Mesothelial cell of epicardium (in vitro differentiated cells): Measurements from ENCODE around the gene ARL6IP5. TPM values are rescaled to one million over a fixed set of nuclear protein-coding genes. Genes with fewer than 3 reads are reported as not detected.
A peak's percentile ranks its signal among the peaks of the same experiment; 100 is the strongest.

ENCODE experiments used
- DNase-seq, 2 experiments: peaks; one replicate each; pipeline ENCODE4 v3.0.0; 2021; ENCODE audit warnings: low spot score in 2 of 2; ENCODE audit not compliant: unreplicated experiment in 2 of 2
- H3K27ac Mint-ChIP-seq: 2 replicates; pipeline ENCODE4 v1.8.0; 2021; ENCODE audit warnings: mixed read lengths
- H3K27me3 Mint-ChIP-seq: 2 replicates; pipeline ENCODE4 v1.8.0; 2021; ENCODE audit warnings: low read depth, mixed read lengths
- H3K36me3 Mint-ChIP-seq: 2 replicates; pipeline ENCODE4 v1.8.0; 2021; ENCODE audit warnings: mixed read lengths
- H3K4me1 Mint-ChIP-seq: 2 replicates; pipeline ENCODE4 v1.8.0; 2021; ENCODE audit warnings: mixed read lengths
- H3K4me3 Mint-ChIP-seq: 2 replicates; pipeline ENCODE4 v1.8.0; 2021; ENCODE audit warnings: mild to moderate bottlenecking, moderate library complexity, mixed read lengths
- H3K9me3 Mint-ChIP-seq: 2 replicates; pipeline ENCODE4 v1.8.0; 2021; ENCODE audit warnings: mixed read lengths
- CTCF ChIP-seq: fragments of 200-600 bp; sonication (generic); IDR thresholded peaks from one replicate; pipeline ENCODE4 v1.5.0; 2021; ENCODE audit warnings: antibody characterized with exemption; ENCODE audit not compliant: unreplicated experiment
- total RNA-seq: library from RNA; stranded (reverse); gene quantifications from 3 replicates; pipeline ENCODE4 v1.2.1, GENCODE V29; 2021

Gene ARL6IP5
- total RNA-seq, 1 donor from 2014 or later: 48.9 TPM

- Mint-ChIP-seq H3K4me1 (peaks cover 57% of the 10 kb centered on the region), H3K27me3 (no peaks in the 10 kb centered on the region), H3K9me3 (no peaks in the 10 kb centered on the region), H3K4me3 (no peak overlapping the region), H3K36me3 (no peaks in the 10 kb centered on the region), H3K27ac (no peak overlapping the region)
- no peak for TF ChIP-seq CTCF
- no peak for DNase-seq
Measured at GRCh38 chr3:69088063-69088462, 3.3 kb downstream of the ARL6IP5 start.

- Mint-ChIP-seq H3K9me3 (no peaks in the 10 kb centered on the region), H3K36me3 (peaks cover 1% of the 10 kb centered on the region), H3K4me3 (no peak overlapping the region), H3K4me1 (peaks cover 42% of the 10 kb centered on the region), H3K27ac (no peak overlapping the region), H3K27me3 (no peaks in the 10 kb centered on the region)
- no peak for TF ChIP-seq CTCF
- DNase-seq: no peak
Measured at GRCh38 chr3:69090021-69090420, 5.3 kb downstream of the ARL6IP5 start.

GRCh38 chr3:69091389-69092029 lies 6.8 kb downstream of the ARL6IP5 start:
- H3K27me3 Mint-ChIP-seq: no peaks in the 10 kb centered on the region
- H3K36me3 Mint-ChIP-seq: peaks cover 2% of the 10 kb centered on the region
- H3K4me1 Mint-ChIP-seq: peaks cover 39% of the 10 kb centered on the region
- no peak overlapping the region for H3K4me3 Mint-ChIP-seq
- peak overlapping the region; percentile 6 for H3K27ac Mint-ChIP-seq
- TF ChIP-seq CTCF: no peak
- H3K9me3 Mint-ChIP-seq: no peaks in the 10 kb centered on the region
- DNase-seq: no peak

- Mint-ChIP-seq H3K4me3 (no peak overlapping the region), H3K4me1 (peaks cover 37% of the 10 kb centered on the region), H3K27ac (peak overlapping the region; percentile 6), H3K9me3 (no peaks in the 10 kb centered on the region), H3K36me3 (peaks cover 2% of the 10 kb centered on the region), H3K27me3 (no peaks in the 10 kb centered on the region)
- TF ChIP-seq CTCF: no peak
- no peak for DNase-seq
Measured at GRCh38 chr3:69092030-69092516, 7.3 kb downstream of the ARL6IP5 start.

- no peak overlapping the region for H3K27ac Mint-ChIP-seq
Measured at GRCh38 chr3:69094467-69095205, 9.9 kb downstream of the ARL6IP5 start.

More at GRCh38 chr3:69094467-69095205, 9.9 kb downstream of the ARL6IP5 start:
- Mint-ChIP-seq H3K9me3 (no peaks in the 10 kb centered on the region), H3K4me1 (peaks cover 24% of the 10 kb centered on the region), H3K36me3 (peaks cover 7% of the 10 kb centered on the region), H3K4me3 (no peak overlapping the region), H3K27me3 (no peaks in the 10 kb centered on the region)
- no peak for TF ChIP-seq CTCF
- no peak for DNase-seq
